ENCODE measurements around the gene GAS7. TPM values are rescaled to one million over a fixed set of nuclear protein-coding genes. Genes with fewer than 3 reads are reported as not detected.

GAS7 gene
- total and polyA plus RNA-seq, 2 experiments from 2014 or later = 25.8 to 27.3 TPM

DNA sequence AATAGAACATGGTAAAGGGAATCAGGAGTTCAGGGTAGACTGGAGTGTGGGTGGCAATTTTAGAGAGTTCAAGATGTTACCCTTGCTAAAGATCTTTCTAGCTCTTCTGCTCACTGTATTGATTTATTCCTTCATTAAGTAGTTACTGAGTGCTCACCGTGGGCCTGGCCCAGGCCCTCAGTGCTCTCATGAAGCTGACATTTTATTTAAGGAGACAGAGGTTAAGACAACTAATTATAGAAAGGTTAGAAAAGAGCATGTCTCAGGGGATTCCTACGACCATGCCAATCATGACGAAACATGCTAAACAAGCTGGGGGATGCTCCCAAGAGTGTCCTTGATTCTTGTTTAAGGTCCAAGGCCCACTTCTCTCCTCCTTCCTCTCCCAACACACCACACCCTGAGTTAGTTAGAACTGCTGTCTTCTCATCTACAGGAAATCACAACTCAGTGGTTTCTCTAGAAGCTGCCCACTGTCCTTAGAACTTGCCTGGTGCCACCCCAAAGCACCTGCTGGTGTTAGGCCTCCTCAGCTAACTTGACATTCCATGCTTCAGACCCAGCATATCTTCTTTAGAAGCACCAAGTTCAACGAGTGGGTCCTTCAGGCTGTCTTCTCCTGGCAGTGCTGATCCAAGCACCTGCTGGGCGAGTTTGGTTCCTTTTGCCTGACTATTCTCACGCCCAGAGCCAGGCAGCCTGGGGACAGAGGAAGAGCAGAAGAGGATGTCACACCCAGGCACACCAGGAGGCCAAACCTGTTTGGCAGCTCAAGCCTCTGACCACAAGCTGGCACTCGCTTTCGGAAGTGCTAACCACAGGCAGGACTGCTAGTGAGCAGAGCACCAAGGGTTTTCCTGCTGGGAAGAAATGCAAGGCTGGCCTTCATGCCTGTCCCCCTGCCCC, 79.0 kb downstream of the GAS7 start:
- H3K36me3 ChIP-seq (replicated peaks; ENCODE audit: insufficient read depth, low read depth) = no peaks in the 10 kb centered on the region
- H3K9me2 ChIP-seq (replicated peaks; ENCODE audit: insufficient read depth) = no peaks in the 10 kb centered on the region
- no peaks in the 10 kb centered on the region for H3K27me3 ChIP-seq
- H3K4me3 ChIP-seq = no peak overlapping the region
- H3K9me3 ChIP-seq (ENCODE audit: low read depth) = no peaks in the 10 kb centered on the region
- H3K4me2 ChIP-seq = no peak overlapping the region
- H3K79me2 ChIP-seq = peaks cover 27% of the 10 kb centered on the region
- peaks cover 53% of the 10 kb centered on the region for H3K4me1 ChIP-seq (ENCODE audit: insufficient read depth)
- no peak overlapping the region for H3K27ac ChIP-seq
- no peak for DNase-seq (ENCODE audit: low spot score)
- WGBS (ENCODE audit: low lambda C conversion rate, missing lambda C conversion rate) = 69% methylated on average over 8 of the region's 8 CpGs
- H4K20me1 ChIP-seq (ENCODE audit: insufficient read depth, poor library complexity, severe bottlenecking) = no peaks in the 10 kb centered on the region
- no peak overlapping the region for H2AFZ ChIP-seq
- TF ChIP-seq, protein P1, sequence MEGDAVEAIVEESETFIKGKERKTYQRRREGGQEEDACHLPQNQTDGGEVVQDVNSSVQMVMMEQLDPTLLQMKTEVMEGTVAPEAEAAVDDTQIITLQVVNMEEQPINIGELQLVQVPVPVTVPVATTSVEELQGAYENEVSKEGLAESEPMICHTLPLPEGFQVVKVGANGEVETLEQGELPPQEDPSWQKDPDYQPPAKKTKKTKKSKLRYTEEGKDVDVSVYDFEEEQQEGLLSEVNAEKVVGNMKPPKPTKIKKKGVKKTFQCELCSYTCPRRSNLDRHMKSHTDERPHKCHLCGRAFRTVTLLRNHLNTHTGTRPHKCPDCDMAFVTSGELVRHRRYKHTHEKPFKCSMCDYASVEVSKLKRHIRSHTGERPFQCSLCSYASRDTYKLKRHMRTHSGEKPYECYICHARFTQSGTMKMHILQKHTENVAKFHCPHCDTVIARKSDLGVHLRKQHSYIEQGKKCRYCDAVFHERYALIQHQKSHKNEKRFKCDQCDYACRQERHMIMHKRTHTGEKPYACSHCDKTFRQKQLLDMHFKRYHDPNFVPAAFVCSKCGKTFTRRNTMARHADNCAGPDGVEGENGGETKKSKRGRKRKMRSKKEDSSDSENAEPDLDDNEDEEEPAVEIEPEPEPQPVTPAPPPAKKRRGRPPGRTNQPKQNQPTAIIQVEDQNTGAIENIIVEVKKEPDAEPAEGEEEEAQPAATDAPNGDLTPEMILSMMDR (IDR thresholded peaks at IDR 0.05; ENCODE audit: poor library complexity) = no peak
- TF ChIP-seq EZH2phosphoT487 (IDR thresholded peaks at IDR 0.05; ENCODE audit: low read depth, severe bottlenecking, unreplicated experiment) (no peak), EZH2 (IDR thresholded peaks at IDR 0.05; ENCODE audit: borderline replicate concordance) (no peak)

DNA sequence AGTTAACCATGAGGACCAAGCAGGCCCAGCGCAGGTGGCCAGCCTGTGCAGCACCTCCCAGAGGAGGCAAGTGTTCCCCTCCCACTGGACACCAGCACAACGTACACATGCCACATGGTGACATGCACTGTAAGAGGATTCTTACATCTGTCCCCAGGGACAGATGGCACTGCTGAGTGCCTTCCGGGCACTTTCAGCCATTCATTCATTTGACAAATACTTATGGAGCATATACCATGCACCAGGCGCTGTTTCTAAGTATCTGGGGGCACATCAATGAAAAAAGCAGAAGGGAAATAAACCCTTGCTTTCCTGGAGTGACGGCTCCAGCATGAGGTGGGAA, 79.6 kb downstream of the GAS7 start:
- Histone ChIP-seq H4K20me1 (ENCODE audit: insufficient read depth, poor library complexity, severe bottlenecking) (no peaks in the 10 kb centered on the region), H3K36me3 (replicated peaks; ENCODE audit: insufficient read depth, low read depth) (no peaks in the 10 kb centered on the region), H3K9me2 (replicated peaks; ENCODE audit: insufficient read depth) (no peaks in the 10 kb centered on the region), H3K4me1 (ENCODE audit: insufficient read depth) (peaks cover 50% of the 10 kb centered on the region), H3K9me3 (ENCODE audit: low read depth) (no peaks in the 10 kb centered on the region), H3K4me2 (no peak overlapping the region), H3K4me3 (no peak overlapping the region), H3K27ac (no peak overlapping the region), H2AFZ (no peak overlapping the region), H3K79me2 (peaks cover 31% of the 10 kb centered on the region), H3K27me3 (no peaks in the 10 kb centered on the region)
- 88% methylated on average over 5 of the region's 5 CpGs for WGBS (ENCODE audit: low lambda C conversion rate, missing lambda C conversion rate)
- no peak for DNase-seq (ENCODE audit: low spot score)
- TF ChIP-seq EZH2phosphoT487 (IDR thresholded peaks at IDR 0.05; ENCODE audit: low read depth, severe bottlenecking, unreplicated experiment) (no peak), EZH2 (IDR thresholded peaks at IDR 0.05; ENCODE audit: borderline replicate concordance) (no peak)
- TF ChIP-seq, protein P1 (IDR thresholded peaks at IDR 0.05; ENCODE audit: poor library complexity) = no peak

DNA sequence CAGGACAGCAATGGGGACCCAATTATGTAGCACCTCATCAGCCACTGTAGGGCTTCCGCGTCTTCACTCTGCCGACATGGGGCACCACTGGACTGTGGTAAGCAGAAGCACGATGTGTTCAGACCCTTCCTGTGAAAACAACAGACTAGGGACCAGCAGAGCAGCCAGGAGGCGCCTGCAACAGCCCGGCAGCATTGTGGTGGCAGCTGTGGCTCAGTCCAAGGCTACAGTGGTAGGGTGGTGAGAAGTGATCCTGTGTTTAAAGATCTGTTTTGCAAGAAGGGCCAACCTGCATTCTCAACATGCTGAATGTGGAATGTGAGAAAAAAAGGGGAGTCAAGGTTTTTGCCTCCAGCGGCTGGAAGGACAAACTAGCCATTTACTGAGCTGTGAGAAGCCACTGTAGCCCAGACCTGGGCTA, 80.8 kb downstream of the GAS7 start:
- H3K4me2 ChIP-seq = no peak overlapping the region
- TF ChIP-seq, protein P1 (IDR thresholded peaks at IDR 0.05; ENCODE audit: poor library complexity) = no peak
- TF ChIP-seq EZH2phosphoT487 (IDR thresholded peaks at IDR 0.05; ENCODE audit: low read depth, severe bottlenecking, unreplicated experiment) (no peak), EZH2 (IDR thresholded peaks at IDR 0.05; ENCODE audit: borderline replicate concordance) (no peak)
- H3K9me2 ChIP-seq (replicated peaks; ENCODE audit: insufficient read depth) = no peaks in the 10 kb centered on the region
- H3K36me3 ChIP-seq (replicated peaks; ENCODE audit: insufficient read depth, low read depth) = no peaks in the 10 kb centered on the region
- no peaks in the 10 kb centered on the region for H3K27me3 ChIP-seq
- H3K27ac ChIP-seq = no peak overlapping the region
- H4K20me1 ChIP-seq (ENCODE audit: insufficient read depth, poor library complexity, severe bottlenecking) = no peaks in the 10 kb centered on the region
- H3K4me1 ChIP-seq (ENCODE audit: insufficient read depth) = peaks cover 44% of the 10 kb centered on the region
- no peak overlapping the region for H2AFZ ChIP-seq
- no peak for DNase-seq (ENCODE audit: low spot score)
- H3K79me2 ChIP-seq = peaks cover 35% of the 10 kb centered on the region
- H3K4me3 ChIP-seq = no peak overlapping the region
- no peaks in the 10 kb centered on the region for H3K9me3 ChIP-seq (ENCODE audit: low read depth)
- WGBS (ENCODE audit: low lambda C conversion rate, missing lambda C conversion rate) = 76% methylated on average over 7 of the region's 7 CpGs
